Middle frontal gyrus (tissue), 1 donor: Measurements from ENCODE around the gene MED27.

Source experiments
- DNase-seq: peaks from one replicate; pipeline ENCODE4 v3.0.0-alpha.2; 2015; ENCODE audit warnings: low spot score; ENCODE audit errors: extremely low spot score

The MED27 gene

GRCh38 chr9:132044176-132044875 is 35.3 kb downstream of the MED27 start:
- no peak for DNase-seq

GRCh38 chr9:132043708-132044107 is 36.0 kb downstream of the MED27 start:
- no peak for DNase-seq

- DNase-seq = no peak
Observed at GRCh38 chr9:132042324-132042723, 37.3 kb downstream of the MED27 start.

- no peak for DNase-seq
Observed at GRCh38 chr9:132041798-132042197, 37.9 kb downstream of the MED27 start.

DNA sequence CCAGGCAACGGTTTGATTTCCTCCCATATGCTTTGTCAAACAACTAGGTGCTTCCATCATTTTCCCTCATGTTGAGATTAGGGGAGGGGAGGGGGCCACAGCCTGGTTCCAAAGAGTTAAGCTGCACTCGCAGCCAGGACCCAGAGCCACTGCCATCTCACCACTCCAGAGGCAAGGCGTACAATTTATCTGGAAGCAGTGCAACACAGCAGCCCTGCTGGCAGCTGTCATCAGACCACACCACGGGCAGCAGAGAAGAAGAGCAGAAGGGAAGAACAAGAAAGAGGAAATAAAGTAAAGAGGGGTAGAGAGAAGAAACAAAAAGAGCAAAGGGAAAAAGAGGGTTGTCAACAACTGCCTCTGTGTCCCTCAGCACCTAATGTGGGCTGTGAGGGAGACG is 38.9 kb downstream of the MED27 start:
- DNase-seq = no peak

DNA sequence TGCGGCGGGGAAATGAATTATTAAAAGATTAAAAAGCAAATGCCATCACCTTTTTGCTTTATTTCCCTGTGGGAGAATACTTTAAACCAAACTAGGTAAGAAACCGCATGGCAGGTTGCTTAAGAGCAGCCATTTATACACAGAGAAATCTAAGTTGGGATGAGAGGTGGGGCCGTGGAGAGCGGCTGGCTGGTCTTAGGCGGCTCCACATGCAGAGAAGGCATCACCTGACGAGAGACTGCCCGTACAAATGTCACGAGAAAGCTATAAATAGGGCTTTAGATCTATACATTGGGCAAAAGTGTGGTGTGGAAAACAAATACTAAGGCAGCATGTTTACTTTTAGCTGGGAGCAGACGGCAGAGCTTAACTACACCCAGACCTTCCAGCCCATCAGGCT is 39.4 kb downstream of the MED27 start:
- no peak for DNase-seq

DNA sequence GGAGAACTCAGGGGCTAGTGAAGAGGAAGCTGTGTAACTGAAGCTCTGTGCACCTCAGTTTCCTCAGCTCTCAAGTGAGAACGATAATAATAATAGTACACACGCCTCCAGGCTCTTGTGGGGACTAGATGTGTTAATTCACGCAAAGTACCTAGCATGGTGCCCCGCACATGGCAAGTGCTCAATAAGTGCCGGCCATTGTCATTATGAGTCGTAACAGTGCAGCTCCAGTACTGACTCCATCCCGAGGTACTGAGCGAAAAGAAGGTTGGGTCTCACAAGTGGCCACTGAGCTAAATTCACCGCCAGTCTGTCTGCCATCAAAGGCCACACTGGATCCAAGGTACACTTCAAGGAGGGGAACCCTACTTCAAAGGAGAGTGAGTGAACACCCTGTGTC is 40.4 kb downstream of the MED27 start:
- DNase-seq = no peak

DNA sequence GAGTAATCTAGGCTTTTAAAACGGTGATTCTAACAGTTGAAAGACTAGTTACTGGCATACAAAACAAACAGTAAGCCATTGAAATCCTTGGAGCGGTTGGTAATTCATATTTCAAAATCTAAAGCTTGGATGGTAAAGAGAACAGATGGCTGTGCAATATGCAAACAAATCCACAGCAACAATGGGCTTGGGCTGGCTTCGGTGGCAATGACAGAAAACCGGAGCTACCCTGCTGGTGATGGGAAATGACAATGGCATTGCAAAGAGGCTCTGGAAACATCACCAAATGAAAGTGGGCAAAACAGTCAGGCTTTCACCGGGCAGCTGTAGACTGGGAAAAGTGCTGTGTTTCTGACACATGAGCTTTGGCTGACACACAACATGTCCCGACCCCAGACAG is 42.2 kb downstream of the MED27 start:
- DNase-seq = no peak

DNA sequence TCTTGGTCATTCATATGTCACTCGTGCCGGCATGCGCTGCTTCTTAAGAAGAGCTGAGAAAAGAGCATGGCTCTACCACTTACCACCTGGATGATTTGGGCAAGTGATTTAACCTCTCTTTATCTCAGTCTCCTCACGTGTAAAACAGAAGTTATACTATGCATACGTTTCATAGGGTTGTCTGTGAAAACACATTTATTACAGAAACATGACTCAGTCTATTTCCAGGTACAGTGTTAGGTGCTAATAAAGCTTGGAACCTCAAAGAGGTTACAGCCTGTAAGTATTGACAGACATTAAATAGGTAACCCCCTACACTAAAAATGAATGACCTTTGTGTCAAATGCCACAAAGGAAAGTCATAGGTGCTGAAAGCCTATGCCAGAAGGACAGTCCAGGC is 43.1 kb downstream of the MED27 start:
- no peak for DNase-seq

GRCh38 chr9:132035679-132036078 is 44.0 kb downstream of the MED27 start:
- DNase-seq = no peak

DNA sequence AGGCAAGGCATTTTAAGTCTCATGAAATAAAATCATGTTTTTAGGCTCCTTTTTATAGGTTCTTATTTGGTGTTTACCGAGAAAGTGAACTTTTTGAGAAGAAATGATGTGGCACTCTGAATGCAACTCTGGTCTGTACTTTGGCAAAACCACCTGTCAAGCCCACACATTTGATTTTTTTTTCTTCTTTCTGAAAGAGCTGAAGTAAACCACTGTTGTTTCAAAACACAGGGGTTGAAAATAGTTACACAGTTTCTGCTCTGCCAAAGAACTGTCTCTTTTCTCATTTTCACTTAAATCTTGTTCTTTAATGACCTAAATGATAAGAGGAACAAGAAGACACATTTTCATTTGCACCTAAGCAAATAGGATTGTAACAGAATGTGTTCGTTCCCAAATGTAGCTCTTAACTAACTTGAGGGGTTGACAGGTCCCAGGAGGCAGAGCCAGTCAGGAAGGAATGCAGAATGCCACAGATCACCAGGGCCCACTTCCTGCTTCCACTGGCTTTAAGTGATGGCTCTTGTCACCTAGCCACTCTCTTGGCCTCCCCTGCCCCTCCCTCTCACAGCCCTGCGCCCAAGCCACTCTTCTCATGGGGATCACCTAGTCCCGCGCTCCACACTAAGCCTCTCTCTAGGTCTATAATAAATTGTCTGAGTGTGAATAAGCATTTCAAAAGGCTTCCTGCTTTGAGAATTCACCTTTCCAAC is 47.3 kb downstream of the MED27 start:
- no peak for DNase-seq

DNA sequence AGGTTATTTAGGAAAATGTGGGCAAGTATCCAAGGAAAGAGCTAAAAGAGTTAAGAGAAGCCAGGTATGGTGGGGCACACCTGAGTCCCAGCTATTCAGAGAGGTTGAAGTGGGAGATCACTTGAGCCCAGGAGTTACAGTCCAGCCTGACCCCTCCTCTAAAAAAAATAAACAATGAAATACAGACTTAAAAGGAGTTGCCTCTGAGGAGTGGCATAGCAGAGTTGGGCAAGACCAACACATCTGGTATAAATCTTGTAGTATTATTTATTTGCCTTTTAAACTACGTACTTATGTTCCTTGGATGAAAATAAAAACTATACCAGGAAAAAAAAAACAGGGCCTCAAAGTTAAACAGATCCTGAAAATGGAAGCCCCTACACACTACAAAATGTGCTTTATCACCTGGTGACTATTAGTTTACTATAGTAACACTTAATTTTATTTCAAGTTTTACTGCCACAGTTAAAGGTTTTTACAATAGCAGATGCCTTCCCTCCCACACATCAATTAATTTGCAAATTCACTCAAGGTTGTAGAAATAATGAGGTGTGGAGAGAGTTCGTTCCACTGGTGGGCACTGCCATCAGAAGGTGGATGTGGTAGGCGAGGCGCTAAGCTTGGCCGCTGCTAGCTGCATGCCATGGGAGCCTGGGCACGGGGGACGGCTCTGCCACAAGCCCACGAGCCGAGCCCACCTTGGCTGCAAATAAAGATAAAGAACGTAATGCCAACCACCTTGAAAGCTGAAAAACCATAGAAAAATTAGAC is 48.0 kb downstream of the MED27 start:
- DNase-seq = no peak

DNA sequence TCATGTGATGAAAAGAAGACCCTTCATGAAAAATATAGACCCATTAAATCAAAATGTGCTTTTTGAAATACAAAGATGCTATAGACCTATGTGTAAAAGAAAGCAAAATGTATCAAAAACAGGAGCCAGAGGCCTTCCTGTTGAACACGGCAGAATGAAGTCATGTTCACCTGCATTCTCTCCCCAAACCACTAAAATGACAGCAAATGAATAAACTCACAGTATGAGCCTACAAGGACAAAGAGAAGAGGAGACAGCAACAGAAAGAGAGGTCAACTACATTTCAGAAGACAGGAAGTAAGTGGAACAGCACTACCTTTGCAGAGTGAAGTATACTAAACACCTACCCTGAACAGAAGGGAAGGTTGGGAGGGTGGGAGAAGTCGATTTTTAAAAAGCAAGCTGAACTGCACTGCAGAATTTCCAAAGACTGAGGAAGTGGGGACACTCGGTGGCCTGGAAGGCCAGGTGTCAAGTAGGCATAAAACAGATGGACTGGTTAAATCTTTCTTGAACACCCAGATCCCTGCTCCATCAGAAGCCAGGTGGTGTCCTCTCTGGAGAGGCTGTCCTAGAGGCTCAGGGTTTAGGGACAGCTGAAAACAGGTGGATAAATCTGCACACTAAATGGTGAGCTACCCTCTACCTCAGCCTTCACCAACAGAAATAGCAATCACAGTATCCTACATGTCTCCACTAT is 48.9 kb downstream of the MED27 start:
- DNase-seq = no peak

DNA sequence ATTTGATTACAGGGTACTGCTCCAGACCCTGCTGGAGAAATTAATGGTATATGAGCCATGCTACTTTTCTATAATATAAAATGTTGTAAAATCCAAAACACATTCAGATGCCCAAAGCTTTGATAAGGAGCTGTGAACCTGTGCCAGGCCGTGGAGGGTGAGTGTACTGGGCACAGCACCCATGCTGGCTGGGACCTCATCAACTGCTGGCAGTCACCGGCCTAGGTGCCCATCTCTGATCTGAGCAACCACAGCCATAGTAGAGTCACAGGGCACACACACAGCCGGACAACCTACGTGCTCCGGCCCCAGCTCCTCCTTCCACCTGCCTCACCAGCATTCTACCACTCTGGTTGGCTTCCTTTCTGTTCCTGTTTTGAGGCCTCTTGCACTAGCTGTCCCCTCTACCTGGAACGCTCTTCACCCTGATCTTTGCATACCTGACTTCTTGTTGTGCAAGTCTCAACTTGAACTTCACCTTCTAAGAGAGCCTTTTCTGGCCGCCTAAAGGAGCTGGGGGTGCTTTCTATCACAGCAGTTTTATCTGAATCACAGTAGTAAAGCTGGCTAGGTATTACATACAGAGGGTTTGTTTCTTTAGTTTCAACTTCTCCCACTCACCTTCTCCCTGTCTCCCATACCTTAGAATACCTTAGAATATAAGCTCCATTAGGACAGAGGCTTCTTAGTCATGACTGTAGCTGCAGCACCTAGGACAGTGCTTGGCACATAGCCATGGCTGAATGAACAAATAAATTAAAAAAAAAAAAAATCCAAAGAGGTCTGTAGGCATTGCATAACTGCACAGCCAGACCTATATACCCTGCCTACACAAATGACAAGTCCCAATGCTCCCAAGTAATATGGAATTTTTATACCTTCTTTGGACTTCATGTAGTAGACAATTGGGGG is 51.7 kb downstream of the MED27 start:
- no peak for DNase-seq

DNA sequence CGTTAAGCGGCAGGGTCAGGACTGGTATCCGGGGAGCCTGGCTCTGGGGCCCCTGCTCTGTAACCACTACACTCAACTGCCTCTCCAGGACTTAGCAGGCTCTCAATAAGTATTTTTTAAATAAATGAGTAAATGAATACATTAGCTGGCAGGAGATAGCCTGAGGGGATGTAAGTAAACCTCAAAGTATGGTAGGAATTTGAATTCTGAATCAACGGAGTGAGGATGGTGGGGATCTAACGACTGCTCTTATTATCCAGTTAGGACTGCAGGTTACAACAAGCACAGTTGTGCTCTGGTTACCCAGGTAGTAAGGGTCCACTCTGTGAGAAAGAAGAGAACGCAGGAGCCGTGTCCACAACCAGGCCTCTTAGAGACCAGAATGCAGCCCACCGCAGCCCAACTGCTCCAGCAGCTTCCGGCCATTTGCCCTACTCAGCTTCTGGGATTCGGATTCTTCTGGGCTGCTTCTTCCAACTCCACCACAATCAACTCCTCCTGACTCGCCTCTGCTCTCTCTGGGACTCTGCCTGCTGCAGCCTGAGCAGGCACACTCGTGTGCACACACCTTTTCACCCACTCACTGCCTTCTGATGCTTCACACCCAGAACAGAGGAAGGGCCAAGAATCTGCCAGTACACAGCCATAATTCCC is 52.6 kb downstream of the MED27 start:
- DNase-seq = no peak

- DNase-seq = no peak
Observed at GRCh38 chr9:132025766-132026165, 53.9 kb downstream of the MED27 start.

DNA sequence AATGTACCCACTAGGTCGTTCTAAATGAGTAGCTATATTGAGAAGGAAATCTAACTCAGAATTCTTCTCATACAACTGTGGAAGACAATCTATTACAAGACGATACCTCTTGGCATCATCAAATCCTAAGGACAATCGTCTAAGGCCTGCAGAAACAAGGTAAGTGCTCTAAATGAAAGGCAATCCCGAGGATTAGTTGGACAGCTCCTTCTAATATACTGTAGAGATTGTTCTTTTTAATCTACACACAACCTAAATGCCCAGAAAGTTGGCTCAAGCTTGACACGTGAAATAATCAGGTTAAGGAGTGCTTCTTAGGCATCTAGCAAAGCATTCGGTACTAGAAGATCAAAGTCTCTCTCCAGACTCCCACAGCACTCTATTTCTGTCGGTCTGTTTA is 55.1 kb downstream of the MED27 start:
- no peak for DNase-seq

DNA sequence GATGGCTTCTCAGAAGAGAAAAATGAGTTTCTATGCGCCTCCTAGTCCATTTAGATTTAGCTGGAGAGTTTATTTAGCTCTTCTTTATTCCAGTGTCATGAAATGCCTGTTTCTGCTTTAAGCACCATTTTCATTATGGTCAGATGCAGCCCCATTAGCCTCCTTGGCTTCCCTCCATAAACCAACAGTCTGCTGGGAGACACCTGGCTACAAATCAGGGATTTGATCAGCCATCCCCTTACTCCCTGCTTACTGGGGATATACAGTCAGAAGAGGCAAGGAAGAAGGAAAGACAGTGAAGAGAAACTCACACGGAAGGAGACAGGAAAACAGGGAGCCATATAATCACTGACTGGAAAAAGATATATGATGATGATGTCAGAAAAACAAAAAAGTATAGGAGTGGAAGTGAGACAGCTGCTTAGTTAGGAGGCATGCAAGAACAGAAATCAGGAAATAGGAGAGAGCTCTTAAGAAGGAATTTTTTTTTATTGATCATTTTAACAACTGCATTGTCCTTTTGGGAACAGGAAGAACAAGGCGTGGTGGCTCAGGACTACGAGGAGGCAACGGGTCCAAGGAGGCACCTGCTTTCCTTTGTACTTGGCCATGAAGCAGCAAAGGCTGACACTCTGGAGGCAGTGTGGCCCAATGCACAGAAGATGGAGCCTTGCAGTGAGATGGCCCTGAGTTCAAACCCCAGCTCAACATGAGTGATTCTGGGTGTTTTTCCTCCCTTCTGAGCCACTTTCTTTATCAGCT is 56.1 kb downstream of the MED27 start:
- no peak for DNase-seq

- DNase-seq = no peak
Observed at GRCh38 chr9:132020820-132021510, 58.7 kb downstream of the MED27 start.
